DMS 273 (cell line): ENCODE data around the gene GALE.
A peak's percentile ranks its signal among the peaks of the same experiment; 100 is the strongest.
"Not testable (repeated sequence)": the region's sequence is repeated elsewhere in the genome, so short reads cannot be mapped to it uniquely, and the experiment has no call there.

Source experiments
- DNase-seq: peaks from one replicate; lab custom pipeline; 2025; ENCODE audit not compliant: unreplicated experiment; lab: John Stamatoyannopoulos, UW

The GALE gene

GRCh38 chr1:23800400-23801337, at the start of gene GALE:
GALE (minus strand) TSS chr1:23800754; CDS start chr1:23799007, 1,747 bp downstream.
- peak; percentile 95 for DNase-seq

- DNase-seq = no peak
Measured at GRCh38 chr1:23848673-23849616, 48.4 kb upstream of the GALE start.

DNA sequence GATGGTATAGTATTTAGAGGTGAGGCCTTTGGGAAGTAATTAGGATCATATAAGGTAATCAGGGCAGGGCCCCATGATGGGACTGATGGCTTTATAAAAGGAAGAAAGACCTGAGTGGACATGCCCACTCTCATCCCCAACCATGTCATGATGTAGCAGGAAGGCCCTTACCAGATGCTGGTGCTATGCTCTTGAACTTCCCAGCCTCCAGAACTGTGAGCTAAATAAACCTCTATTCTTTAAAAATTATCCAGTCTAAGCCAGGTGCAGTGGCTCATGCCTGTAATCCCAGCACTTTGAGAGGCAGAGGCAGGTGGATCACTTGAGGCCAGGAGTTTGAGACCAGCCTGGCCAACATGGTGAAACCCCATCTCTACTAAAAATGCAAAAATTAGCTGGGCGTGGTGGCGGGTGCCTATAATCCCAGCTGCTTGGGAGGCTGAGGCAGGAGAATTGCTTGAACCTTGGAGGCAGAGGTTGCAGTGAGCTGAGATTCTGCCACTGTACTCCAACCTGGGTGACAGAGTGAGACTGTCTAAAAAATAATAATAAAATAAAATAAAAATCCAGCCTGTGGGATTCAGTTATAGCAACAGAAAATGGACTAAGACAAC, 47.0 kb upstream of the GALE start:
- DNase-seq = not testable (repeated sequence)

DNA sequence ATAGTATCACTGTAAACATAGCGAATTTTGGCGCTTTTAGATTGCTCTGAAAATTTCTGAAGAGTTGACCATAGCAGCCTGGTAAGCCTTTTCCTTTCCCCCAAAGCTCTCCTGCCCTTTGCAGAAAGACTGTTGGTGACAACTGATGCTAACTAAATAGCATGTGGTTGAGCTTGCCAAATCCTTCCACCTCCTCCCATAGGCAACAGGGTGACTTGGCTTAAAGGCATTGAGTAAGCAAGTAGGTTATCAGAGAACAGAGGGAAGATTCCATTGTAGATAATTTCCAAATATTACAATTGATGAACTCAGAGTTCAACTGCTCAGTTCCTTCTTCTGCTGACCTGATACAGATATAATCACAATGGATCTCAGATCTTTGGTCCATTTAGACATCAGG, 44.6 kb upstream of the GALE start:
- no peak for DNase-seq

DNA sequence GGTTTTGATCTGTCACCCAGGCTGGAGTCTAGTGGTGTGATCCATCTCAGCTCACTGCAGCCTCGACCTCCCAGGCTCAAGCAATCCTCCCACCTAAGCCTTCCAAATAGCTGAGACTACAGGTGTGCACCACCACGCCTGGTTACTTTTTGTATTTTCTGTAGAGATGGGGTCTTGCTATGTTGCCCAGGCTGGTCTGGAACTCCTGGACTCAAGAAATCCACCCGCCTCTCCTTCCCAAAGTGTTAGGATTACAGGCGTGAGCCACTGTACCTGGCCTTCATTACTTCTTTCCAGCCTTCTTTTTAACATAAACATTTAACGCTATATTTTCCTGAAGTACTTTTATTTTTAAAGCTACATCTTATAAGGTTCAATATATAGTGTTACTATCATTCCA, 43.1 kb upstream of the GALE start:
- no peak for DNase-seq

- peak; percentile 80 for DNase-seq
Measured at GRCh38 chr1:23838401-23838866, 37.9 kb upstream of the GALE start.

- no peak for DNase-seq
Measured at GRCh38 chr1:23837908-23838307, 37.4 kb upstream of the GALE start.

- no peak for DNase-seq
Measured at GRCh38 chr1:23836037-23836436, 35.5 kb upstream of the GALE start.

DNA sequence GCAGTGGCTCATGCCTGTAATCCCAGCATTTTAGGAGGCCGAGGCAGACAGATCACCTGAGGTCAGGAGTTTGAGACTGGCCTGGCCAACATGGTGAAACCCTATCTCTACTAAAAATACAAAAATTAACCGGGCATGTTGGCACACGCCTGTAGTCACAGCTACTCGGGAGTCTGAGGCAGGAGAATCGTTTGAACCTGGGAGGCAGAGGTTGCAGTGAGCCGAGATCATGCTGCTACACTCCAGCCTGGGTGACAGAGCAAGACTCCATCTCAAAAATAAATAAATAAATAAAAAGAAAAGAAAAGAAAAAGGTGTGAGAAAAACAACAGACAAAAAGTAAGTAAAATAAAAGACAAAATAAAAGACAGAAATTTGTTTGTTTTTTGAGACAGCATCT, 33.6 kb upstream of the GALE start:
- DNase-seq = peak; percentile 32

DNA sequence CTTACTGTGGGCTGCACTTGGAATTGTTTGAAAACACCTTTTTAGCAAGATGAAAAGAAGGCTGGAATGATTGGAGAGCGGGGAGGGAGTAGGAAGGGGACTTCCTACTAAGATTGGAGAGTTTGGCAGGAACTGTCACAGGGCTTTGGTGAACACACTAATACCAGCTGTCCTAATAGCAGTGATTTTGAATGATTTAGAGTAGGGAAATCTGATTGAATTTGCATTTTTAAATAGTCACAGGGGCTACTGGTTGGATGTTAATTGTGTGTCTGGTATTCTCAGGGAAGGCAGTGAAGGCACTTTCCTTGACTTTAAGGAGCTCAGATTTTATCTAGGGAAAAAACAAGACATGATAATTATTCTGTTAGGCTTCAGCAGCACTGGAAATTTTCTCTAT, 27.2 kb upstream of the GALE start:
- no peak for DNase-seq

GRCh38 chr1:23826590-23826989, 26.0 kb upstream of the GALE start:
- DNase-seq = not testable (repeated sequence)

GRCh38 chr1:23825762-23826522, 25.4 kb upstream of the GALE start:
- DNase-seq = no peak

DNA sequence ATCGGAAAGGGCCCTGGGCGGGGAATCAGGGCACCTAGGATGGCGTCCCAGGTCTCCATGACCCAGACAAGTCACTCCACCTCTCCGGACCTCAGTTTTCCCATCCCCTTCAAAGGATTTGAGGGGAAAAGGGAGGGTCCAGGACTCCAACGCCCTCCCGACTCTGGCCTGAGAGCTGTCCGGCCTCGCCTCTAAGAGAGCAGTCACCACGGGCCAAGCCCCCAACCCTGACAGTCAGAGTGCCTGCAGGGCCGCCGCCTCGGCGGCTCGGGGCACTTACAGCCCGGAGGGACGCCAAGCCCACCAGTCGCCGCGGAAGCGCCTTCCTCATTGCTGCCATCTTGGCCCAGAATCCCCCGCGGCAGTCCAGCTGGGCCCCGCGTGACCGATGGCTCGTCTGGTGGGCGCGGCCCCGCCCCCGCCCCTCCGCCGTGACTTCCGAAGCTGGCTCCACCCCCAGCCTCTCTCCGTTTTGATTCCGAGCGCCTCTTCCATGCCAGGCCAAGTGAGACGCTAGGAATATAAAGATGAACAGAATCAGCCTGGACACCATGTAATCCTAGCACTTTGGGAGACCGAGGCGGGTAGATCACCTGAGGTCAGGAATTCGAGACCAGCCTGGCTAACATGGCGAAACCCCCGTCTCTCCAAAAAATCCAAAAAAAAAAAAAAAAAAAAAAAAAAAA, 24.7 kb upstream of the GALE start, which contains the start of gene HMGCL:
HMGCL (minus strand) TSS at position 354 of the 686 bp plus-strand sequence; CDS start at position 340, 14 bp downstream.
- peak; percentile 97 for DNase-seq

DNA sequence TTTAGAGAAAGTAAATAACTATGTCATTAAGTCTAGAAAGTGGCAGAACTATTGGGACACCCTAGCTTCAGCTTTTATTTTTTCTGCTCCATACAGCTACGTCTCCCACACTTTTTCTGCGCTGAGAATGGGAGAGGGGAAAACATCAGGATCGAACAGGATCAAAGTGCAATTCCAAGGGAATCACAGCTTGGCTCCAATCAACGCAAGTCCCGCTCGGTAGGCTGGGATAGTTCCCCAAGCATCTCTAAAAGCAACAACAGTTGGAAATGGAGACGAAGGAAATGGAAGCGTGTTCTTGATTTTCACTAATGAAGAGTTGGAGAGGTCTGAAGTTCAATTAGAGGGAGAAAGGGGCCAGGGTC, 24.1 kb upstream of the GALE start:
- peak; percentile 43 for DNase-seq

DNA sequence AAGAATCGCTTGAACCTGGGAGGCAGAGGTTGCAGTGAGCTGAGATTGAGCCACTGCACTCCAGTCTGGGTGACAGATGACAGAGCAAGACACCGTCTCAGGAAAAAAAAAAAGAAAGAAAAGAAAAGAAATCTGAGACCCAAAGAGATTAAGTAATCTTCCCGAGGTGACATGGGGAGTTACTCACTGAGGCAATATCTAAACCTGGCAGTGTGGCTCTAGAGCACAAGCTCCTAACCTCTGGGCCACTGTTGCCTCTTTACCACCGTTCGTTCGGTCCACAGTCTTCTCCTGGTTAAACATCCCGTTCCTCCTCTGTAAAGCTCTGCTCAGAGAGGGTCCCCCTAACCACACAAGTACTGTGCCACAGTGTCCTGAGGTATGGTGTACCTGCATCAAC, 23.2 kb upstream of the GALE start:
- no peak for DNase-seq

- no peak for DNase-seq
Measured at GRCh38 chr1:23817633-23818032, 17.1 kb upstream of the GALE start.

DNA sequence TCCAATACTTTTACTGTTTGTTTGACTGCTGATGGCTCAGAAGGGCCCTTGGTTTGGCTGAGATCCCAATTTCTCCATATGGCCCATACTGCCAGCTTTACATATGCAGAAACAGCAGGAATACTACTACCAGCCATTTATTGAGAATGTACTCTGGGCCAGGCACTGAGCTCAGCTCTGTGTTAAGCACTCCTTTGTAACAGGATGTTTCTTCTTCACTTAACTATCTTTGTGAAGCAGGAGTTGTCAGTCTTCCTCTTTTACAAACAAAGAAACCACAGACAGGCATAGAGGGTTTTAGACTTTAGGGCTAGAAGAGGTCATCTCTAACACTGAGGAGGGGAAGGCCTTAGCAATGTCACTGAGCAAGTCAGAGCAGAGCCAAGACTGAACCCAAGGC, 16.4 kb upstream of the GALE start:
- DNase-seq = peak; percentile 81

DNA sequence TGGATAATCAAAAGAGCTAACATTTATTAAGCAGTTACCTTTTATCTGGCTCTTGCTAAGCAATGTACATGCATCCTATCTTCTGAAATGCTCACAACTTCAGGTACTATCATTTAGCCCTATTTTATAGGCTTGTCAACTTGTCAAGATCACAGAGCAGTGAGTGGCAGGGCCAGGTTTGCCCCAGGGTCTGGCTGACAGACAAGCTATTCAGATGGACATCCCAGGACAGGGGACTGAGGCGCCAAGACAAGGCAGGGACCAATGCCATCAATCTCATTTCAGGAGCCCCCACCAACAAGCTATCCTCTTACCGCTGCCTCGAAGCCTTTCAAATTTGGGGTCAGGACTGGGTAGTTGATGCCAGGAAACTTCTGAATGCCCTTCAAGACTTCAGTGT, 15.8 kb upstream of the GALE start:
- DNase-seq = no peak

DNA sequence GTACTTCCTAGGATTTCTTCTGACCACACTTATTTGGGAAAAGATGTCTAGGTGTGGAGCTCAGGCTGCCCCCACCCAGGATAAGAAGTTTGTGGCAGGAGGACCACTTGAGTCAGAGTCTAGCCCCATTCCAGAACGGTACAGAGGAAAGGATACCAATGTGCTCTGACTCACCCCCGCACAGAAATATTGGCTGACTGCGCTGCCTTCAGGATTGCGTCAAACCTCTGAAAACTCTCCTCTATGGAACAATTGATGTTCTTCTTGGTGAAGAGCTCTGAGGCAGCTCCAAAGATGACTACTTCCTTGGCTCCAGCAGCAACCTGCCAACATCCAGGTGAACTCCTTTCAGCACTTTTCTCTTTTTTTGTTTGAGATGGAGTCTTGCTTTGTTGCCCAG, 13.5 kb upstream of the GALE start:
- no peak for DNase-seq
